Measurements from ENCODE around the gene ACAT2. TPM values are rescaled to one million over a fixed set of nuclear protein-coding genes. Genes with fewer than 3 reads are reported as not detected.
"Not testable (repeated sequence)": the region's sequence is repeated elsewhere in the genome, so short reads cannot be mapped to it uniquely, and the experiment has no call there.

ACAT2 gene
- total RNA-seq, 2 donors from 2014 or later = 11.0 to 13.6 TPM

DNA sequence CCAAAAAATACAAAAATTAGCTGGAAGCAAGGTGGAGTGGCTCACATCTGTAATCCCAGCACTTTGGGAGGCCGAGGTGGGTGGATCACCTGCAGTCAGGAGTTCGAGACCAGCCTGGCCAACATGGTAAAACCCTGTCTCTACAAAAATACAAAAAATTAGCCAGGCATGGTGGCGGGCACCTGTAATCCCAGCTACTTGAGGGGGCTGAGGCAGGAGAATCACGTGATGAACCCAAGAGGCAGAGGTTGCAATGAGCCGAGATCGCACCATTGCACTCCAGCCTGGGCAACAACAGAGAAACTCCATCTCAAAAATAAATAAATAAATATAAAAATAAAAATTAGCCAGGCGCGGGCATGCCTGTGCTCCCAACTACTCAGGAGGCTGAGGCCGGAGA, 62.8 kb downstream of the ACAT2 start:
- intact Hi-C loops (cut with DNase I); DNase-seq (ENCODE audit: low spot score): not testable (repeated sequence)

DNA sequence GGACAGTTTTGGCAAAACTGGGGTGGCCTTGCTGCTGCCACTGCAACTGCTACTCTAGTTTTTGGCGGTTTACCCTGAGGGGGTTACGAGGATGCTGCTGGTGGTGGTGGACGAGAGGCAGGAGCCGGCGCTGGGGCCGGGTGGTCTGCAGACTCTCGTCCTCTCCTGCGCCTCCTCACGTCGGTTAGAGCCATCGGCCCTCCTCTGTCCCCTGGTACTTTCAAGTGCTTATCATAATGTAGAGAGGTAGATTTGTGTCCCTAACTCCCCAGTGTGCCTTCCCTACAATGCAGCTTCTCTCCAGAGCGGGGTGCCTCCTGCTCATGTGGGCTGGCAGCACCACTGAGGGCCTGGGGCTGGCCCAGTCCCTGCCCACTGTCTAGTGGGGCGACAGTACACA, 64.2 kb downstream of the ACAT2 start:
- peak; percentile 62 for DNase-seq (ENCODE audit: low spot score)
- intact Hi-C loops (cut with DNase I) = no loop called here

DNA sequence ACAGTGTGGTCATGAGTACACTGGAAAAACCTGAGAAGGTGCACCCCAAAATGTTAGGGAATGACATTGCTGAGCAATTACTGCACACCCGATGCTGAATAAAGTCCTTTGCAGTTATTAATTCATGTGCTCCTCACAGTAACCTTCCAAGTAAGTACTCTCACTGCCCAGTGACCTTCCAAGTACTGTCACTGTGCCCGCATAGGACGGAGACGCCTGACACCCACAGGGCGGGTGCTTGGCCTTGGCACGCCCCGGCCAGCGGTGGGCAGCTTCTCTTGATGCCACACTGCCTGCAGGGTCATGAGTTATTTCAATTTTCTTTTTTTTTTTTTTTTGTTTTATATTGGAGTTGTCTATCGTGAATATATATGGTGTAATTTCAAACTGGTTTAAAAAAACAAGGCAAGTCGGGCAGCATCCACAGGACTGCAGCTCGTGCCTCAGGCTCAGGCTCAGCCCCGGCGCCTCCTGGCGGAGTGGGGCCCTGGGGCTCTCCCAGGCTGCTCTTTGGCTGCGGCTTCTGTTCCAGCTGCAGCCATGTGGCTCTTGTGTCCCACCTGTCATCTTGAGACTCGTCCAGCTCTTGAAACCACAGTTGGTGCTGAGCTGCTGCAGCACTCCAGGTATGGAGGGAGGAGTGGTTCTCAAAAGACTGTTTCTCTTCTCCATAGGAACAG, 65.3 kb downstream of the ACAT2 start:
- intact Hi-C loops (cut with DNase I) = no loop called here
- peak; percentile 29 for DNase-seq (ENCODE audit: low spot score)

DNA sequence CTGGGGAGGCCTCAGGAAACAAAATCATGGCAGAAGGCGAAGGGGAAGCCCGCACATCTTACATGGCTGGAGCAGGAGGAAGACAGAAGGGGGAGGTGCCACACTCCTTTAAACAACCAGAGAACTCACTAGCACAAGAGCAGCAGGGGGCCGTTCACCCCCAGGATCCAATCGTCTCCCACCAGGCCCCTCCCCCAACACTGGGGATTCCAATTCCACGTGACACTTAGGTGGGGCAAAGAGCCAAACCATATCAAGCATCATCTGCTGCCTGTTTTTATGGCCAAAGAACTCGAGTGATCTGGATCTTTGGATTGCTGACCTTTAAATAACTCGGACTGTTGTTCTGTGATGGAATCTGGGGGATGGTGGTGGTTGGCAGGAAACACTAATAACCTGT, 66.2 kb downstream of the ACAT2 start:
- intact Hi-C loops (cut with DNase I) = no loop called here
- peak; percentile 37 for DNase-seq (ENCODE audit: low spot score)

Other genes with a start within 250 kb of the ACAT2 start
- gene SOD2, start 68.8 kb upstream of the ACAT2 start, total RNA-seq = 100 to 1,000 TPM; 584 to 998 TPM
- 10 to 100 TPM; 70.1 to 84.7 TPM for gene WTAP, start 34.5 kb upstream of the ACAT2 start, total RNA-seq
- 100 to 1,000 TPM; 116 to 137 TPM for gene TCP1, start 27.6 kb downstream of the ACAT2 start, total RNA-seq
- 10 to 100 TPM; 62.9 to 66.4 TPM for gene MRPL18, start 28.4 kb downstream of the ACAT2 start, total RNA-seq
- under 1 TPM in 1 of 2 donors, not detected in 1; 0.19 TPM for gene PNLDC1, start 38.2 kb downstream of the ACAT2 start, total RNA-seq
- under 1 TPM; 0.29 to 0.42 TPM for gene MAS1, start 128.9 kb downstream of the ACAT2 start, total RNA-seq
- 10 to 100 TPM; 62.7 to 71.8 TPM for gene IGF2R, start 207.0 kb downstream of the ACAT2 start, total RNA-seq